HepG2 (cell line): ENCODE measurements around the gene LSMEM2. TPM values are rescaled to one million over a fixed set of nuclear protein-coding genes. Genes with fewer than 3 reads are reported as not detected.

ENCODE experiments used
- ATAC-seq: fragments of 200-7000 bp; cut with Tn5 transposase; 3 replicates; pipeline ENCODE4 v1.9.1; 2020; ENCODE audit warnings: mild to moderate bottlenecking, moderate library complexity
- BruUV-seq: library from RNA; stranded (reverse); fragments of 400-500 nt; replicated peaks from 2 replicates; lab custom pipeline; 2021; lab: Mats Ljungman, UMichigan
- CTCF ChIA-PET: fragments of 300-600 bp; formaldehyde crosslinking; extraction: SDS; loops from one replicate; lab custom pipeline; 2021; ENCODE audit warnings: low total read pairs, inconsistent platforms, low intra/inter-chr PET ratio; lab: Yijun Ruan, JAX
- POLR2A ChIA-PET: fragments of 350-600 bp; sonication (Branson Sonifier 250); formaldehyde crosslinking; loops from one replicate; lab custom pipeline; 2020; ENCODE audit warnings: antibody characterized with exemption, inconsistent platforms; lab: Yijun Ruan, JAX
- DNase-seq: peaks from one replicate; pipeline ENCODE4 v3.0.0-alpha.2; 2015; ENCODE audit warnings: low spot score
- FAIRE-seq: peaks from 3 replicates; lab custom pipeline; 2011; peaks lifted over from hg19 to GRCh38; lab: Jason Lieb, UNC
- H2AFZ ChIP-seq: one replicate; pipeline ENCODE4 v1.6.1; 2011; ENCODE audit warnings: low read length, inconsistent platforms
- H3K27ac ChIP-seq: fragments of 300-600 bp; 3 replicates; pipeline ENCODE4 v1.8.0; 2011; ENCODE audit warnings: mixed run types, mild to moderate bottlenecking, mixed read lengths, low read length, inconsistent platforms; ENCODE audit not compliant: insufficient read depth; ENCODE audit errors: extremely low read length
- H3K27me3 ChIP-seq, 2 experiments: fragments of 200-600 bp in 1 of 2; 2 replicates in 1 of 2; 3 replicates in 1 of 2; pipeline versions ENCODE4 v1.6.0 to v1.8.0; 2011; ENCODE audit warnings: low read length in 2 of 2, mild to moderate bottlenecking in 2 of 2, moderate library complexity in 2 of 2, inconsistent platforms in 1 of 2; ENCODE audit not compliant: insufficient read depth in 2 of 2, control insufficient read depth in 1 of 2
- H3K36me3 ChIP-seq, 2 experiments: fragments of 200-600 bp in 1 of 2; replicated peaks in 1 of 2; 2 replicates in 1 of 2; 3 replicates in 1 of 2; pipeline versions ENCODE4 v1.5.1 to v1.8.0; 2011; ENCODE audit warnings: low read length in 2 of 2, inconsistent platforms in 1 of 2; ENCODE audit not compliant: insufficient read depth in 2 of 2, control insufficient read depth in 1 of 2
- H3K4me1 ChIP-seq: 2 replicates; pipeline ENCODE4 v1.5.1; 2012; ENCODE audit warnings: low read length, inconsistent platforms; ENCODE audit not compliant: insufficient read depth
- H3K4me2 ChIP-seq: 2 replicates; pipeline ENCODE4 v1.6.0; 2011; ENCODE audit warnings: low read depth, low read length, inconsistent platforms
- H3K4me3 ChIP-seq, 3 experiments: fragments of 200-600 bp in 1 of 3; sonication (generic), shearing (Covaris generic) in 1 of 3; replicated peaks in 1 of 3; 2 replicates each; pipeline ENCODE4 v1.5.1; 2011 to 2016; ENCODE audit warnings: low read length in 3 of 3, inconsistent platforms in 2 of 3, low read depth in 2 of 3, mild to moderate bottlenecking in 2 of 3, control low read depth in 1 of 3, mixed read lengths in 1 of 3; ENCODE audit not compliant: insufficient read depth in 1 of 3
- H3K79me2 ChIP-seq: one replicate; pipeline ENCODE4 v1.6.1; 2011; ENCODE audit warnings: low read length, inconsistent platforms; ENCODE audit not compliant: insufficient read depth
- H3K9ac ChIP-seq: 2 replicates; pipeline ENCODE4 v1.6.0; 2011; ENCODE audit warnings: mild to moderate bottlenecking, low read depth, low read length, inconsistent platforms; ENCODE audit not compliant: insufficient read depth
- H3K9me3 ChIP-seq: 2 replicates; pipeline ENCODE4 v1.5.1; 2012; ENCODE audit warnings: mild to moderate bottlenecking, low read length
- H4K20me1 ChIP-seq: 2 replicates; pipeline ENCODE4 v1.6.0; 2011; ENCODE audit warnings: inconsistent platforms, mild to moderate bottlenecking, low read length, moderate library complexity; ENCODE audit not compliant: insufficient read depth
- EED ChIP-seq: sonication (generic); formaldehyde crosslinking; IDR thresholded peaks from 2 replicates; pipeline ENCODE4 v1.5.0; 2020; ENCODE audit warnings: mild to moderate bottlenecking, missing genetic modification reagents
- GATAD2A ChIP-seq: IDR thresholded peaks from 2 replicates; pipeline ENCODE4 v1.6.1; 2016
- NR1H2 ChIP-seq: sonication (generic); formaldehyde crosslinking; IDR thresholded peaks from 2 replicates; pipeline ENCODE4 v1.8.1; 2022; ENCODE audit warnings: low read depth, missing genetic modification reagents, borderline replicate concordance
- YEATS4 ChIP-seq: sonication (generic); formaldehyde crosslinking; IDR thresholded peaks from 2 replicates; pipeline ENCODE4 v1.4.0; 2020; ENCODE audit warnings: missing genetic modification reagents, borderline replicate concordance
- ZBTB42 ChIP-seq: sonication (generic); formaldehyde crosslinking; IDR thresholded peaks from 2 replicates; pipeline ENCODE4 v1.5.0; 2020; ENCODE audit warnings: mild to moderate bottlenecking, missing genetic modification reagents
- ZNF121 ChIP-seq: sonication (generic); formaldehyde crosslinking; IDR thresholded peaks from 2 replicates; pipeline ENCODE4 v1.5.0; 2020; ENCODE audit warnings: mild to moderate bottlenecking, missing genetic modification reagents
- ZNF749 ChIP-seq: sonication (generic); formaldehyde crosslinking; IDR thresholded peaks from 2 replicates; pipeline ENCODE4 v1.8.0; 2022; ENCODE audit warnings: mild to moderate bottlenecking, missing genetic modification reagents, moderate library complexity, borderline replicate concordance
- WGBS: methylation state at CpG from one replicate; pipeline ENCODE4 v1.1.6; 2017; ENCODE audit warnings: low lambda C conversion rate; 5-methylcytosine and 5-hydroxymethylcytosine counted together
- in situ Hi-C: cut with HindIII; loops from 2 replicates; pipeline ENCODE4 v1.10.0; 2017; ENCODE audit warnings: low pct_unique_long_range_greater_than_20kb; ENCODE audit not compliant: extremely low pct_ligation_motif_present
- intact Hi-C: fragments of 100-400 bp; cut with micrococcal nuclease; formaldehyde crosslinking; loops from one replicate; pipeline ENCODE4 v1.10.0; 2022; ENCODE audit not compliant: unreplicated experiment
- polyA plus RNA-seq, 8 experiments: library from polyadenylated mRNA; depleted of rRNA in 3 of 8; stranded (reverse) in 7 of 8; unstranded in 1 of 8; fragments of >200 nt; fragmentation: Illumina TruSeq in 4 of 8; extraction: Trizol in 4 of 8; gene quantifications; 2 replicates each; pipeline versions ENCODE4 v1.2.1 to v1.2.3, GENCODE V29; 2011 to 2016; ENCODE audit warnings: low read depth in 4 of 8, missing spikeins in 1 of 8, mixed read lengths in 1 of 8; ENCODE audit not compliant: insufficient read depth in 1 of 8
- total RNA-seq, 5 experiments: library from RNA; depleted of rRNA; stranded (reverse); fragments of >200 nt; fragmentation: Illumina TruSeq; extraction: Trizol; gene quantifications; 2 replicates each; pipeline ENCODE4 v1.2.3, GENCODE V29; 2016; ENCODE audit warnings: low read depth in 1 of 5
- TF ChIP-seq, protein P1 (sequence below): IDR thresholded peaks from 2 replicates; pipeline ENCODE4 v1.6.1; 2016; ENCODE audit warnings: low read depth, missing genetic modification reagents, missing compliant biosample characterization
- TF ChIP-seq, protein P2 (sequence below): sonication (generic); formaldehyde crosslinking; IDR thresholded peaks from 2 replicates; pipeline ENCODE4 v1.4.0; 2020; ENCODE audit warnings: missing genetic modification reagents
- TF ChIP-seq, protein P3 (sequence below): sonication (generic); formaldehyde crosslinking; IDR thresholded peaks from 2 replicates; pipeline ENCODE4 v1.8.1; 2023; ENCODE audit warnings: mild to moderate bottlenecking, inconsistent platforms, moderate library complexity, missing genetic modification reagents, borderline replicate concordance

LSMEM2 gene
- total and polyA plus RNA-seq, 2 of the 13 experiments (the other 11 are each of a cell fraction or from before 2014, with no cell fraction given): 0.07 to 0.41 TPM

DNA sequence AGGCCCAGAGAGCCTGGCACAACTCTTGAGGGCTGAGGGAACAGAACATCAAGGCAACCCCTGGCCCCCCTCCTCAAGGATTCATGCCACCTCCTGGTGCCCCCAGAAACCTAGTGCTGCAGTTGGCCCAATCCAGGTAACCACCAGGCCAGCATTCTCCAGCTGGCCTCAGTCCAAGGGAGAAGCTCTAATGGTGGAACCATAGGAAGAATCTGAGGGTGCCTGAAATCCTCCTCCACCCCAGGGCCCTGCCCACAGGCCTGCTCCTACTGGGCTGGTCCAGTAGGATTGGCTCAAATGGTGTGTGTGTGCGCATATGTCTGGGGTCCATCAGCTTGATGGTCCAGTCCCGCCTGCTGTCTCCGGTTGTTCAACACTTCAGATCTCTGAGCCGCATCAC, 35.9 kb downstream of the LSMEM2 start:
- CTCF ChIA-PET: no interaction called here
- Histone ChIP-seq H3K9me3 (no peaks in the 10 kb centered on the region), H2AFZ (no peak overlapping the region), H3K79me2 (peaks cover 14% of the 10 kb centered on the region), H3K4me2 (no peak overlapping the region), H3K4me3 (no peak overlapping the region), H3K36me3 (peaks cover 16 to 32% of the 10 kb centered on the region in 2 experiments)
- DNase-seq (no peak), FAIRE-seq (no peak), ATAC-seq (peak; percentile 9; the same call in 1 of the 3 replicates)
- WGBS: 100% methylated on average over 4 of the region's 4 CpGs
- BruUV-seq: no TSS peak
- intact Hi-C loops: no loop called here
- TF ChIP-seq, protein P1, sequence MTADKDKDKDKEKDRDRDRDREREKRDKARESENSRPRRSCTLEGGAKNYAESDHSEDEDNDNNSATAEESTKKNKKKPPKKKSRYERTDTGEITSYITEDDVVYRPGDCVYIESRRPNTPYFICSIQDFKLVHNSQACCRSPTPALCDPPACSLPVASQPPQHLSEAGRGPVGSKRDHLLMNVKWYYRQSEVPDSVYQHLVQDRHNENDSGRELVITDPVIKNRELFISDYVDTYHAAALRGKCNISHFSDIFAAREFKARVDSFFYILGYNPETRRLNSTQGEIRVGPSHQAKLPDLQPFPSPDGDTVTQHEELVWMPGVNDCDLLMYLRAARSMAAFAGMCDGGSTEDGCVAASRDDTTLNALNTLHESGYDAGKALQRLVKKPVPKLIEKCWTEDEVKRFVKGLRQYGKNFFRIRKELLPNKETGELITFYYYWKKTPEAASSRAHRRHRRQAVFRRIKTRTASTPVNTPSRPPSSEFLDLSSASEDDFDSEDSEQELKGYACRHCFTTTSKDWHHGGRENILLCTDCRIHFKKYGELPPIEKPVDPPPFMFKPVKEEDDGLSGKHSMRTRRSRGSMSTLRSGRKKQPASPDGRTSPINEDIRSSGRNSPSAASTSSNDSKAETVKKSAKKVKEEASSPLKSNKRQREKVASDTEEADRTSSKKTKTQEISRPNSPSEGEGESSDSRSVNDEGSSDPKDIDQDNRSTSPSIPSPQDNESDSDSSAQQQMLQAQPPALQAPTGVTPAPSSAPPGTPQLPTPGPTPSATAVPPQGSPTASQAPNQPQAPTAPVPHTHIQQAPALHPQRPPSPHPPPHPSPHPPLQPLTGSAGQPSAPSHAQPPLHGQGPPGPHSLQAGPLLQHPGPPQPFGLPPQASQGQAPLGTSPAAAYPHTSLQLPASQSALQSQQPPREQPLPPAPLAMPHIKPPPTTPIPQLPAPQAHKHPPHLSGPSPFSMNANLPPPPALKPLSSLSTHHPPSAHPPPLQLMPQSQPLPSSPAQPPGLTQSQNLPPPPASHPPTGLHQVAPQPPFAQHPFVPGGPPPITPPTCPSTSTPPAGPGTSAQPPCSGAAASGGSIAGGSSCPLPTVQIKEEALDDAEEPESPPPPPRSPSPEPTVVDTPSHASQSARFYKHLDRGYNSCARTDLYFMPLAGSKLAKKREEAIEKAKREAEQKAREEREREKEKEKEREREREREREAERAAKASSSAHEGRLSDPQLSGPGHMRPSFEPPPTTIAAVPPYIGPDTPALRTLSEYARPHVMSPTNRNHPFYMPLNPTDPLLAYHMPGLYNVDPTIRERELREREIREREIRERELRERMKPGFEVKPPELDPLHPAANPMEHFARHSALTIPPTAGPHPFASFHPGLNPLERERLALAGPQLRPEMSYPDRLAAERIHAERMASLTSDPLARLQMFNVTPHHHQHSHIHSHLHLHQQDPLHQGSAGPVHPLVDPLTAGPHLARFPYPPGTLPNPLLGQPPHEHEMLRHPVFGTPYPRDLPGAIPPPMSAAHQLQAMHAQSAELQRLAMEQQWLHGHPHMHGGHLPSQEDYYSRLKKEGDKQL (CRISPR knock-in tag): no peak
- no peak for TF ChIP-seq NR1H2 (CRISPR knock-in tag)
- TF ChIP-seq, protein P2, sequence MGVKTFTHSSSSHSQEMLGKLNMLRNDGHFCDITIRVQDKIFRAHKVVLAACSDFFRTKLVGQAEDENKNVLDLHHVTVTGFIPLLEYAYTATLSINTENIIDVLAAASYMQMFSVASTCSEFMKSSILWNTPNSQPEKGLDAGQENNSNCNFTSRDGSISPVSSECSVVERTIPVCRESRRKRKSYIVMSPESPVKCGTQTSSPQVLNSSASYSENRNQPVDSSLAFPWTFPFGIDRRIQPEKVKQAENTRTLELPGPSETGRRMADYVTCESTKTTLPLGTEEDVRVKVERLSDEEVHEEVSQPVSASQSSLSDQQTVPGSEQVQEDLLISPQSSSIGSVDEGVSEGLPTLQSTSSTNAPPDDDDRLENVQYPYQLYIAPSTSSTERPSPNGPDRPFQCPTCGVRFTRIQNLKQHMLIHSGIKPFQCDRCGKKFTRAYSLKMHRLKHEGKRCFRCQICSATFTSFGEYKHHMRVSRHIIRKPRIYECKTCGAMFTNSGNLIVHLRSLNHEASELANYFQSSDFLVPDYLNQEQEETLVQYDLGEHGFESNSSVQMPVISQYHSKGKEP (CRISPR knock-in tag): no peak
- TF ChIP-seq, protein P3, sequence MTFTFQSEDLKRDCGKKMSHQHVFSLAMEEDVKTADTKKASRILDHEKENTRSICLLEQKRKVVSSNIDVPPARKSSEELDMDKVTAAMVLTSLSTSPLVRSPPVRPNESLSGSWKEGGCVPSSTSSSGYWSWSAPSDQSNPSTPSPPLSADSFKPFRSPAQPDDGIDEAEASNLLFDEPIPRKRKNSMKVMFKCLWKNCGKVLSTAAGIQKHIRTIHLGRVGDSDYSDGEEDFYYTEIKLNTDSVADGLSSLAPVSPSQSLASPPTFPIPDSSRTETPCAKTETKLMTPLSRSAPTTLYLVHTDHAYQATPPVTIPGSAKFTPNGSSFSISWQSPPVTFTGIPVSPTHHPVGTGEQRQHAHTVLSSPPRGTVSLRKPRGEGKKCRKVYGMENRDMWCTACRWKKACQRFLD (CRISPR knock-in tag): no peak
- no peak for TF ChIP-seq ZNF121 (CRISPR knock-in tag)
- TF ChIP-seq YEATS4 (CRISPR knock-in tag): no peak
- TF ChIP-seq EED (CRISPR knock-in tag): no peak
- TF ChIP-seq ZNF749: no peak
- TF ChIP-seq ZBTB42 (CRISPR knock-in tag): no peak
- no peak for TF ChIP-seq GATAD2A
- TF ChIP-seq, all 625 proteins: peak for 0
- POLR2A ChIA-PET: interaction anchor here (0.8 to 13.0 kb wide), 4 partner anchors 14 to 111 kb away, joined by 3 to 222 read pairs (median 6); partner anchors contain the start of genes GNAI2, HYAL1, HYAL3 and LSMEM2
- Histone ChIP-seq H3K27me3 (no peaks in the 10 kb centered on the region), H3K9ac (no peak overlapping the region), H3K27ac (no peak overlapping the region), H3K4me1 (peaks cover 42% of the 10 kb centered on the region), H4K20me1 (no peaks in the 10 kb centered on the region)
- in situ Hi-C loops: no loop called here
